HG03442 (cell line): ENCODE measurements around the gene HOMER1.
A peak's percentile ranks its signal among the peaks of the same experiment; 100 is the strongest.

Experiments
- ATAC-seq: cut with Tn5 transposase; IDR thresholded peaks from one replicate; pipeline ENCODE4 v1.9.1; 2021; ENCODE audit warnings: mild to moderate bottlenecking, moderate library complexity; ENCODE audit not compliant: unreplicated experiment

Gene HOMER1, protein sequence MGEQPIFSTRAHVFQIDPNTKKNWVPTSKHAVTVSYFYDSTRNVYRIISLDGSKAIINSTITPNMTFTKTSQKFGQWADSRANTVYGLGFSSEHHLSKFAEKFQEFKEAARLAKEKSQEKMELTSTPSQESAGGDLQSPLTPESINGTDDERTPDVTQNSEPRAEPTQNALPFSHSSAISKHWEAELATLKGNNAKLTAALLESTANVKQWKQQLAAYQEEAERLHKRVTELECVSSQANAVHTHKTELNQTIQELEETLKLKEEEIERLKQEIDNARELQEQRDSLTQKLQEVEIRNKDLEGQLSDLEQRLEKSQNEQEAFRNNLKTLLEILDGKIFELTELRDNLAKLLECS

DNA sequence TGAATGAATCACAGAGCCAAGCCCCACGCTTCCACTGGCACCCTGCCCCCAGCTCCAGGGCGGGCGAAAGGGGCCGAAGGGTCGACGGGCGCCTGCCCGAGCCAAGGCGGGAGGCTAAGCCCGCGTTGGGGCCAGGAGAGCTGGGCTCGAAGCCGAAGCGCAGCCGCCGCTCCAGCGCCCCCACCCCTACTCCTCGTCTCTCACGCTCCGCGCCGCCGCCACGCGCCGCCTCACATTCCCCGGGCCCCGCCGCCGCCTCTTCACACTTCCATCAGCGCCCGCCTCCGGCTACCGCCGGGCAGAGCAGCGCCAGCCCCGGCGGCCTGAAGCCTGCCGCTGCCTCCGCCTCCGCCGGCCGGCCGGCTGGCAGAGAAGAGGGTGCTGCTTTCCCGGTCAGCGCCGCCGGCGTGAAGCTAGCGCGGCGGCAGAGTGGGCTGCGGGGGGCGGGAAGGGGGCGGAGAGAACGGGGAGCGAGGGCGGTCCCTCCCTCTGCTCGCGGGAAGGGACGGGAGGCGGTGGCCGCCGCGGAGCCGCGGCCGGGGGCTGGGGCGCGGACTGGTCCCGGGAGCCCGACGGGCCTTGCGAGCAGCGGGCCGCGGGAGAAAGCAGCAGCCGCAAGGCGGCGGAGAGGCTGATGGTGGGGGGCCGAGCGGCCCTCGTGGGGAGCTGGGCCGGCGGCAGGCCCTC lies at the start of gene HOMER1:
Gene HOMER1 (minus strand): TSS at position 431 of the 687 bp plus-strand sequence. CDS start 1,360 bp downstream, outside the sequence.
- ATAC-seq: peak; percentile 50

DNA sequence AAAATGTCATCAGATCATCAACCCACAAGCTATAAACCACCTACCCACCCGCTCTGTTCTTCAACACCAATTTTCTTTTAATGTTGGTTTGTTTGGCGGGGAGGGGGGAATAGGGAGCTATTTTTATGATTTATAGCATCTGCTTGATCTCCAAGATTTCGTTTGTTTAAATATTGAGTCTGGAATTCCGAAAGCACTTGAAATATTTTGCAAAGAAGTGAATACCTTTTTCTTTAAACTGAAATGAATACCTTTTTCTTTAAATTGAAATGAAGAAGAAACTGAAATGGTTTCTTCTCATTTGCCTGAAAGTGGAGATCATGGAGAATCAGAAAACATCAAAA lies 49.3 kb upstream of the HOMER1 start:
- no peak for ATAC-seq

DNA sequence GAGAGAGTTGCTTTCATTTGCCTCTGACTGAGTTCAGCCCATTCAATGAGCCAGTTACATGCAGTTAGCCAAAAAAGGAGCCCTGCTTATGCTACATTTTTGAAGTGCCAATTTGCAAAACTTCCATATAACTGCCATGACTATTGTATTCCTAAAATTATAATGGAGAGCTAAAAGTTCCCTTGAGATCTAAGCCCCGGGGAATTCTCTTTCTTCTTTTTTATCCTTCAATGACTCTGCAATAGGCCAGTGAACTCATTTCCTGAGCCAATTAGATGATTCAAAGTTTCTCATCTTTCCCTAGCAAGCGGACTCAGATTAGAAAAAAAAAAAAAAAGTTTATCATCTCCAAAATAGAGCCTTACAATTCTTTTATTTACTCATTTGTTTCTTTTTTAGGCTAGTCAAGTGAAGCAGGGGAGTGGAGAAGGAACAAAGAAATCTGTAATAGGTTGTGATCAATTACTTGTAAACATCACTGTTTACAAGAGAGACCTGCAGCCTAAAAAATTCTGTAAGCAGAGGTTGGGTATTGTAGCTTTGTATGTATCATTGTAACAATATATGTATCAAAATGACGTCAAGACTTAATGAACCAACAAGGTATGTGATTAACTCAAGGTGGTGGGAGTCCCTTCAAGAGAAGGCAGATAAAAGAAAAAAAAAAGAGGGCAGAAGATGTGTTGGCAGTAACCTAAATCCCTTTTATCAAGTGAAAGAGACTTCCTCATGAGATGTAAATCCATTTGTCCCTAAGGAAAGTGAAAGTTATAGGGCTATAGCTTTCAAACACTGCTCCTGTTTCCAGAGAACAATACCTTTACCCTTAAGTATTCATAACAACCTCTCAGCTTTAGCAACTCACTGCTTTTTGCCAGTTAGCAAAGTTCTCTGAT lies 48.7 kb upstream of the HOMER1 start:
- ATAC-seq: no peak

DNA sequence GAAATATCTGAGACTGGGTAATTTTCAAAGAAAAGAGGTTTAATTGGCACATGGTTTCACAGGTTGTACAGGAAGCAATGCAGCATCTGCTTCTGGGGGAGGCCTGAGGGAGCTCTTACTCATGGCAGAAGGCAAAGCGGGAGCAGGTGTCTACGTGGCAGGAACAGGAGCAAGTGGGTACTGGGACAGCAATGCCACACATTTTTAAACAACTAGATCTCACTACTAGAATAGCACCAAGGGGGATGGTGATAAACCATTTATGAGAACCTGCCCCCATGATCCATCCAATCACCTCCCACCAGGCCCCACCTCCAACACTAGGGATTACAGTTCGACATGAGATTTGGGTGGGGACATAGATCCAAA lies 47.6 kb upstream of the HOMER1 start:
- peak; percentile 25 for ATAC-seq

DNA sequence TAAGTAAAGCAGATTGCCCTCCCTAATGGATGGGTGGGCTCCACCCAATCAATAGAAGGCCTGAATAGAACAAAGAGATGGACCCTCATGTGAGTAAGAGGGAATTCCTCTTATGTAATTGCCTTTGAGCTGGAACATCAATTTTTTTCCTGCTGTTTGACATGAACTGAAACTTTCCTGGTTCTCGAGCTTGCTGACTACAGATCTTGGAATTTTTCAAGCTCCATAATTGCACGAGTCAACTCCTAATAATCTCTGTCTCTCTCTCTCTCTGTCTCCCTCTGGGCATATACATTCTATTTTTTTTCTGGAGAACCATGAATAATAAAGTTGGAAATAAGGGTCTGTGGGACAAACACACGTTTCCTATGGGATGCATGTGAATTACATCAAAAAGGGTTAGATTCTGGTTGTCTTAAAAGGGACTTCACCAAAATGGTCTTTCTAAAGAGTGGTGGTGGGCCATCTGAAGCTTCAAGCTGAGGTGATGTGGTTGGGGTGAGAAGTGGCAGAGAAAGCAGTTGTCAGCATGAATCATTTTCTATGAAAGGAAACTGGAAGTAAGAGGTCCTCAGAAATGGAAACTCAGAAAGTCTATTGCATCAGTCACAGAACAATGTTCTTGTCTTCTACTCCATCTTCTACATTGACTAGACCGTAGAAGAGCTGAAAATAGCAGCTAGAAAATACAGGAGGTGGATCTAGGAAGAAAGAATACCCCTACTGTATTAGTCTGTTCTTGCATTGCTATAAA lies 47.0 kb upstream of the HOMER1 start:
- peak; percentile 86 for ATAC-seq

DNA sequence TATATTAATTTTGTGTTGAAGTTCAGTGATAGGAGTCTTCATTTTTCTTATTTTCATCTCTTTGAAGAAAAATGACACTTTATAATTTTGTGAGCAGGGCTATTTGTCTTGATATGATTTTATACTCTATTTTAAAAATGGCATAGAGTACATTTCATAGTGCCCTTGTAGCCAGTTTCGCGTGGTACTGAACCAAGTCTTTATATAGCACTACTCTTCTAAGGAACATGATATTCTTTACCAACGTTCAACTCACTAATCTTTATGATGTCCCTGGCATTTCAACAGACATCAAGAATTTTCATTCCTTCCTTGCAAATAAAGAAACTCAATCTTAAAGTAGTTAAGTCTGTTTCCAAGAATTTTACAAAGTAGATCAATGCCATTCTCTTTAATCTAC lies 41.5 kb upstream of the HOMER1 start:
- no peak for ATAC-seq

DNA sequence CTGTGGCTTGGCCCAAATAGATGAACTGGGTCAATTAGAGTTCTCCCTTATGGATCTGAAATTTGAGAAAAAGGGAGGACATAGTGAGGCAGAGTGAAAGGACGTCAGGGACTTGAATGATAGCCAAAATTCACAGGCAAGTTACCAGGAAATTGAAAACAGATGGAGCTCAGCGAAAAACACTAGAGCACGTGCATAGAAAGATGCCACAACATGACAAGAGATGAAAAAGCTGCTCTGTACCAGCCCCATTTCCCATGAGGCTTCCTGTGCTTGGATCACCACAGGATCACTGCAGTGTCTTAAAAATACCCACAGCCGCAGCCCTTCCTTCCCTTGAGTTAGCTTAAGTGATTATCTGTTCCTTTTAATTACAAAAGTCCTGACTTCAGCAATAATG lies 39.0 kb upstream of the HOMER1 start:
- ATAC-seq: no peak

DNA sequence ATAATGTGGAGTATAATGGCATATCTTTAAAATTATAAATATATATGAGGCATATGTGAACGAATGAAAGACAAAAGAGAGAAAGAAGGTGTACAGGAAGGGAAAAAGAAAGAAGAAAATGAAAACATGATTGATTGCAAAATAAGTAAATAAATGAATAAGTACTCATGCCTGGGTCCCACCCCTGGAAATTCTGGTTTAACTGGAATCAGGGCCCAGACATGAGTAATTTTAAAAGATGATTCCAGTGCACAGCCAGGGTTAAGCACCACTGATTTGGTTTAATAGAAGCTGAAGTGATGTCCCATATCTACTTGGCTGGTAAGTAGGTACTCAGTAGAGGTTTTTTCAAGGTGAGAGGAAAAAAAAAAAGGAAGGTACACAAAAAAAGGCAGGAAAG lies 34.0 kb upstream of the HOMER1 start:
- no peak for ATAC-seq

DNA sequence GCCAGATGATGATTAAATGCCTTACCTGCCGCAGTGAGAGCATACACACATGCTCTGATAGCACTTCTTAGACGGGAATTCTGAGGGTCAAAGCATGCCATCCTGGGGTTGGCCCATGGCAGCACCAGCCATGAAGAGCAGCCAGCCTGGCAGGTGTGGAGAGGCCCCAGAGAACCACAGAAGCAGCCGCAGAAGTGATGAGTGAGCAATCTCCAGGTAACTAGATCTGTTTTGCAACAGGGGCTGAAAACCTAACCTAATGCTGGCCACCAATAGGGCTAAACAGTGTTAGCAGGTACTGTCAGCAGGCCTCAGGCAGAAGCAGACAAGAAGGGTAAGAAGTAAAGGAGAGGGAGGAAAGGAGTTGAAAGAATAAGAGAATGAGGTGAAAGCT lies 33.5 kb upstream of the HOMER1 start:
- ATAC-seq: no peak

DNA sequence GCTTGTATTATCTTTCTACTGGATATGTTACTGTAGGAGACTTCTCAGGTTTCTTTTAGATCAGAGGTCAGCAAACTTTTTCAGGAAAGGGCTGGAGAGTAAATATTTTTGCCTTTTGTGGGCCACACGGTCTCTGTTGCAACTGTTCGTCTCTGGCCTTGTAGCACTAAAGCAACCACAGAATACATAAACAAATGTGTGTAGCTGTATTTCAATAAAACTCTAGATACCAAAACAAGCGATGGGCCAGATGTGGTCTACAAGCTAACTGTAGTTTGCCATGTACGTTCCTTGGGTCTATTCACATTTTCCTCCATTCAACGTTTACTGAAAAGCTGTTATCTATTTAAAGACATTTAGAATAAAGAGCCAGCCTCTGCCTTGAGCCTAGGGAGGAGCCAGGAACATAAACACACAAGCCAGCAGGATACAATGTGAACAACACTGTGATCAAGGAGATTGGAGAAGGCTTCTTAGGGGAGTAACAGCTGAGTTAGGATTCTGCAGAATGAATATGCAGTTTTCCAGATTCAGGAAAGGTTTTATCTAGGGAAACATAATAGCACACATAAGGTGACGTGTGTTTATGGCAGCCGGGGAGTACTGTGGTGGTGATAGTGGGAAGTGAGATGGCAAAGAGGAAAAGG lies 33.0 kb upstream of the HOMER1 start:
- ATAC-seq: no peak

DNA sequence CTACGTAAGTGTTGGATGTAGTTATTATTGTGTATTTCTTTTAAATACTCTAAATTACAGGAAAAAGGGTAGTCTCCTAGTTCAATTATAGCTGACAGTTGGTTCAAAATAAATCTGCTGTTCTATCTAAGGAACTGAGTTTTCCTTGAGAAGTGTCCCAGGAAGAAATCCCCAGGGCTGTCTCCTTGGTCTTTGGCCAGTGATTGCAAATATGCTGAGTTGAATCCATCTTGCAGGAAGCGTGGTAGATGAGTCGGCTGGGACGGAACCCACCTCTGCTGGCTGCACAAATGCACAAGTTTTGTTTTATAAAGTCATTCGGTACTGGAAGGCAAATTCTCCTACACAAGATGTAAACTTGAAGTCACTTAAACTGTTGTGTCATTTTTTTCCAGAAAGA lies 30.2 kb upstream of the HOMER1 start:
- no peak for ATAC-seq

DNA sequence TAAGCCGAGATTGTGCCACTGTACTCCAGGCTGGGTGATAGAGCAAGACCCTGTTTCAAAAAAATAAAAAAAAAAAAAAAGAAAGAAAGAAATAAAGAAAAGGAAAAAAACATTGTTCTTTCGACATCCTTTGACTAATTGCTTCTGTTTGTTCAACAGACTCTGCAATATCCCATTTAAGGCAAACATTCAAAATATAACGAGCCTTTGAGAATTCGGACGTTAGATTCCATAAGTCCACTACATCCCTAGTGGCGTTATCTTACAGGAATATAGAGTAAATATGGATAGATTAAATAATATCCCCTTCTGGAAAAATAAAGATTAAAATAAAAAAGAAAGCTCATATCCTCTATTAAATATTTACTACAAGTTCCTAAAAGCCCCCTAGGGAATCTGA lies 27.0 kb upstream of the HOMER1 start:
- ATAC-seq: no peak

DNA sequence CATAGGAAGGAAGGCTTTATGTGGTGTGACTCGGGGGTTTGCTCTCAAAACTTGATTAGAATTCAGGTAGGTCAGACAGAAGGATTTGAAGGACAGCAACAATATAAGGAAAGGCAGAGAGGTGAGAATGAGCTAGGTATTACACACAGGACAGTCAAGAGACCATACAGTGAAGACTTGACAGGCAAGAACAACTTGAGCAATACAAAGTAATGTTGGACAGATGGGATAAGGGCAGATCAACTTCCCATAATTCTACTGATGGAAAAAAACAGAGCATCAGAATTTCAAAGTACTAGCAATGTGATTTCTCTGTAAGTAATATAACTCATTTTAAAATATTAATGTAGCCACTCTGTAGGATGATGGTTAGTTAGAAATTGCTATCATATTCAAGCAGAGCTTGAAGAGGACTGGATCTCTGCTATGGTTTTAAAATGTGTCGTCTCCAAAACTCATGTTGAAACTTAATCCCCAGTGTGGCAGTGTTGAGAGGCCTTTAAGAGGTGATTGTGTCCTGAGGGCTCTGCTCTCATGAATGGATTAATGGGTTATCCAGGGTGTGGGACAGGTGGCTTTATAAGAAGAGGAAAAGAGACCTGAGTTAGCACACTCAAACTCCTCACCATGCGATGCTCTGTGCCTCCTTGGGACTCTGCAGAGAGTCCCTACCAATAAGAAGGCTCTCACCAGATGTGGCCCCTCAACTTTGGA lies 22.4 kb upstream of the HOMER1 start:
- ATAC-seq: no peak

DNA sequence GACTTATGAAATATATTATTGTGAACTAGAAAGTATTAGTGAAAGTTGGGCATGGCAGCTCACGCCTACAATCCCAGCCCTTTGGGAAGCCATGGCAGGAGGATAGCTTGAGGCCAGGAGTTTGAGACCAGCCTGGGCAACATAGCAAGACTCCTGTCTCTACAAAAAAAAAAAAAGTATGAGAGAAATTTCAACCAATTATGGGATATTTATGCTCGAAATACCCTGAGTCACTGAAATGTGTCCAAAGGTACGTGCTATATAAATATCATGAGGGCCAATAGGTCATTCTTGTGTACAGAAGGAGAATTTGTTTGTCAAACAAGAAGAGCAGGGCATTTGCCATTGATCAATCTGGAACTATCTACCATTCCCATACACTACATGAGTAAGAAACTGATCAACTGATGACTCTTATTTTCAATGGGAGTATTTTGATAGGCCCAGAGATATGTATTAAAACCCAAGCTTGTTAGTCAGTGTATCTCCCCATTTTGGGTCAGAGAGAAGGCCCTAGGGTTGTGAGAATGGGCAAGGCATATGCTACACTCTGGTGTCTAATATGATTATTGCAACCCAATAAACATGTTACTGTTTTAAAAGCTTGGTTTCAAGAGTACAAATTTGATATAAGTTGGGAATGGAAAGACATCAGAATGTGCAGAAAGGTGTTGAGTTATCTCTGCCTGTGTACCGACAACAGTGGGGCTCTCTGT lies 21.7 kb upstream of the HOMER1 start:
- no peak for ATAC-seq

DNA sequence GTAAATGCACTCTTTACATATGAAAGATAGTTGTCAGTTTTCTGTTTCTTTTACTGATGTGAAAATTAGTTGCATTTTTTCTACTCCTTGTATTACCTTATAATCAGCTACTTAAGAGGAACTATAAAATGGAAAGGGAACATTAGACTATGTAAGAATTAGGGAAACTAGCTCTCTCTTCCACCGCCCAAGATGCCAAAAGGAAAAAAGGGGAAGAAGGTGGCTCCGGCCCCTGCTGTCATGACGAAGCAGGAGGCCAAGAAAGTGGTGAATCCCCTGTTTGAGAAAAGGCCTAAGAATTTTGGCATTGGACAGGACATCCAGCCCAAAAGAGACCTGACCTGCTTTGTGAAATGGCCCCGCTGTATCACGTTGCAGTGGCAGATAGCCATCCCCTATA lies 15.2 kb upstream of the HOMER1 start:
- no peak for ATAC-seq

DNA sequence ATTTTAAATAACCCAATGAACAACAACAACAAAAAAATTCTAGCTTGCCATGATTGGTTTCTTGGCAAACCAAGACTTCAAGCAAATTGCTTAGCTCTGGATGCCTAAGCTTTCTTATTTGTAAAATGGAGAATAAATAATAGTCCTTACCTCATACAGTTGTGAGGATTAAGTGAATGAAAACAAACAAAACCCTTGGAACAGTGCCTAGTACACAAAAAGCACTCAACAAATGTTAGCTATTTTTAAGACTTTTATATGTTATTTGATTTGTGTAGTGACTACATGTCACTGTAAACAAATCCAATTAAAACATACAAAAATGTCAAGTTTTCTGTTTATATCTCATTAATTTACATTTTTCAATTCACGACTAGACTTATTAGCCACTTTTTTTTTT lies 13.5 kb upstream of the HOMER1 start:
- ATAC-seq: no peak

DNA sequence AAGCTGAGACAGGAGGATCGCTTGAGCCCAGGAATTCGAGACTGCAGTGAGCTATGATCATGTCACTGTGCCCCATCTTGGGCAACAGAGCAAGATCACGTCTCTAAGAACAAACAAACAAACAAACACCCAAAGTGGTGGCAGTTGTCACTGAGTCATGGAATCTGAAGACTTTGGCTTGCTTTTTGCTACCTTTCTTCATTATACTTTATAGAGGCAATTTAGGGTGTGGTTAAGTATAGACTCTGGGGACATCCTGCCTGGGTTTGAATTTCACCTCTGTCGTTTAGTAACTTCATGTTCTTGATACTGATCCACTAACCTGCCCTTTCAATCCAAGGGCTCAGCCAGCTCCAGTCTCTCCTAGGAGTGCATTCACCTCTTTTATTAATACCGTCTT lies 13.0 kb upstream of the HOMER1 start:
- no peak for ATAC-seq

DNA sequence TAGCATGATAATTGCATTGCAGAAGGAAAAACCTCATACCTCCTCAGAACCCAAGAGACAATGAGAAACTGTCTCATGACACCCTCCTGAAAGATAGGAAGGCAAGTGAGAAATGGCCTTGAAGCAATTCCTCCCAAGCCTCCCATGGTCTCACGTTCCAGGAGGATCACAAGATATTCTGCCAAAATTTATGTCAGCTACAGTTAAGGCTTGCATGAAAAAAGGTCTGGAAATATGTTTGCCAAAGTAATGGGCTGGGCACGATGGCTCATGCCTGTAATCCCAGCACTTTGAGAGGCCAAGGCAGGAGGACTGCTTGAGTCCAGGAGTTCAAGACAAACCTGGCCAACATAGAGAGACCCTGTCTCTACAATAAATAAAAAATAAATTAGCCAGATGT lies 12.6 kb upstream of the HOMER1 start:
- no peak for ATAC-seq

DNA sequence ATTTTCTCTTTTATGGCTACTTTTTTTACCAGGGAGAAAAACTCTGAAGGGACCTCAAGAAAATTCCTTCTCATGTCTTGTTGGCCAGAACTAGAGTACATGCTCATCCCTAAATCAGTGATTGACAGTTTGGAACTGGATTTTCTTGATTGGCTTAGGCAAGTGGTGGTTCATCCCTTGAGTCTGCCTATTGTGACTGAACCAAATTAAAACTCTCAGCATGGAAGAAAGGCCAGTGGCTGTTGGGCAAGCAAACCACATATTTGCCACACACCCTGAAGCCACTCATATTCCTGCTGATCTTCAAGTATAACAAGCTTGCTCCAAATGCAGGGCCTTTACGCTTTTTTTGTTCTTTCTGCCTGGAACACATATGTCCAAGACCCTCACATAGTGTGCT lies 7.2 kb upstream of the HOMER1 start:
- ATAC-seq: no peak
